Keratinocyte (primary cell): ENCODE data around the gene VAC14. TPM values are rescaled to one million over a fixed set of nuclear protein-coding genes. Genes with fewer than 3 reads are reported as not detected.

Experiments
- DNase-seq: peaks from one replicate; pipeline ENCODE4 v3.0.0-alpha.2; 2011; ENCODE audit warnings: low read depth, missing footprints, low spot score
- FAIRE-seq: peaks from 2 replicates; lab custom pipeline; 2011; peaks lifted over from hg19 to GRCh38; lab: Jason Lieb, UNC
- H2AFZ ChIP-seq: 2 replicates; pipeline ENCODE4 v1.6.0; 2012; ENCODE audit warnings: low read length, control low read depth, inconsistent platforms; ENCODE audit not compliant: control insufficient read depth
- H3K27ac ChIP-seq: 2 replicates; pipeline ENCODE4 v1.5.1; 2011; ENCODE audit warnings: low read length; ENCODE audit not compliant: control insufficient read depth, insufficient read depth
- H3K27me3 ChIP-seq: 3 replicates; pipeline ENCODE4 v1.6.0; 2011; ENCODE audit warnings: low read length; ENCODE audit not compliant: control insufficient read depth, insufficient read depth; ENCODE audit errors: extremely low read depth
- H3K36me3 ChIP-seq, 2 experiments: 2 replicates in 1 of 2; 3 replicates in 1 of 2; pipeline ENCODE4 v1.5.1; 2011; ENCODE audit warnings: low read length in 2 of 2, mild to moderate bottlenecking in 1 of 2; ENCODE audit not compliant: control insufficient read depth in 2 of 2, insufficient read depth in 2 of 2; ENCODE audit errors: extremely low read depth in 1 of 2
- H3K4me1 ChIP-seq: 3 replicates; pipeline ENCODE4 v1.5.1; 2011; ENCODE audit warnings: low read length; ENCODE audit not compliant: control insufficient read depth, insufficient read depth; ENCODE audit errors: extremely low read depth
- H3K4me2 ChIP-seq: 3 replicates; pipeline ENCODE4 v1.6.0; 2011; ENCODE audit warnings: low read depth, low read length; ENCODE audit not compliant: control insufficient read depth, insufficient read depth; ENCODE audit errors: extremely low read depth
- H3K4me3 ChIP-seq, 3 experiments: fragments of 200-600 bp in 1 of 3; sonication (generic) in 1 of 3; 2 replicates in 2 of 3; 3 replicates in 1 of 3; pipeline ENCODE4 v1.5.1; 2011 to 2016; ENCODE audit warnings: low read length in 3 of 3, mild to moderate bottlenecking in 3 of 3, control low read depth in 2 of 3, inconsistent platforms in 1 of 3, low read depth in 1 of 3, mixed read lengths in 1 of 3, mixed run types in 1 of 3, moderate library complexity in 1 of 3; ENCODE audit not compliant: control insufficient read depth in 2 of 3, insufficient read depth in 2 of 3; ENCODE audit errors: extremely low read depth in 1 of 3
- H3K79me2 ChIP-seq: 2 replicates; pipeline ENCODE4 v1.6.0; 2012; ENCODE audit warnings: low read length; ENCODE audit not compliant: control insufficient read depth, insufficient read depth
- H3K9ac ChIP-seq: 3 replicates; pipeline ENCODE4 v1.6.0; 2011; ENCODE audit warnings: low read length; ENCODE audit not compliant: control insufficient read depth, insufficient read depth; ENCODE audit errors: extremely low read depth
- H3K9me1 ChIP-seq: 3 replicates; pipeline ENCODE4 v1.6.0; 2011; ENCODE audit warnings: low read length; ENCODE audit not compliant: control insufficient read depth, insufficient read depth; ENCODE audit errors: extremely low read depth
- H3K9me3 ChIP-seq: 2 replicates; pipeline ENCODE4 v1.5.1; 2012; ENCODE audit warnings: low read depth, low read length; ENCODE audit not compliant: control insufficient read depth
- H4K20me1 ChIP-seq: 3 replicates; pipeline ENCODE4 v1.6.0; 2011; ENCODE audit warnings: low read length; ENCODE audit not compliant: control insufficient read depth, insufficient read depth; ENCODE audit errors: extremely low read depth
- CTCF ChIP-seq, 3 experiments: IDR thresholded peaks in 1 of 3; conservative IDR thresholded peaks in 1 of 3; optimal IDR thresholded peaks in 1 of 3; 2 replicates in 2 of 3; 3 replicates in 1 of 3; pipeline versions ENCODE3 to v1.5.1; 2011; ENCODE audit warnings: low read length in 3 of 3, mild to moderate bottlenecking in 3 of 3, moderate library complexity in 2 of 3, control low read depth in 1 of 3, inconsistent platforms in 1 of 3; ENCODE audit not compliant: insufficient read depth in 2 of 3; ENCODE audit errors: extremely low read depth in 1 of 3
- EZH2 ChIP-seq: IDR thresholded peaks from one replicate; pipeline ENCODE4 v1.6.1; 2012; ENCODE audit warnings: inconsistent platforms, mild to moderate bottlenecking, low read length, moderate library complexity
- dilution Hi-C: fragments of 300-500 bp; cut with MboI; formaldehyde crosslinking; loops from one replicate; pipeline ENCODE4 v1.7.0; 2020; ENCODE audit warnings: low sequenced_read_pairs; ENCODE audit not compliant: extremely low pct_ligation_motif_present
- polyA plus RNA-seq, 5 experiments: library from polyadenylated mRNA; depleted of rRNA in 3 of 5; stranded (reverse) in 3 of 5; stranded (forward) in 1 of 5; unstranded in 1 of 5; fragments of >200 nt; gene quantifications; 1 replicate in 1 of 5; 2 replicates in 3 of 5; 3 replicates in 1 of 5; pipeline versions ENCODE4 v1.2.1 to v1.2.3, GENCODE V29; 2011 to 2012; ENCODE audit warnings: missing spikeins in 2 of 5, low read depth in 1 of 5, low replicate concordance in 1 of 5

VAC14 gene
- polyA plus RNA-seq, 1 donor (not counting 4 experiments of a cell fraction or from before 2014, with no cell fraction given) = 15.9 TPM

GRCh38 chr16:70689035-70689969 lies 111.7 kb downstream of the VAC14 start:
- Histone ChIP-seq H3K27me3 (no peaks in the 10 kb centered on the region), H3K4me1 (peaks cover 41% of the 10 kb centered on the region), H3K4me2 (no peak overlapping the region), H2AFZ (no peak overlapping the region), H3K9me3 (no peaks in the 10 kb centered on the region), H3K27ac (no peak overlapping the region), H3K9me1 (no peaks in the 10 kb centered on the region), H3K4me3 (no peak overlapping the region), H3K9ac (no peak overlapping the region), H3K36me3 (no peaks in the 10 kb centered on the region), H4K20me1 (no peaks in the 10 kb centered on the region), H3K79me2 (peaks cover 11% of the 10 kb centered on the region)
- dilution Hi-C loops = no loop called here
- DNase-seq (no peak), FAIRE-seq (no peak)
- TF ChIP-seq CTCF (optimal IDR thresholded peaks at IDR 0.05 in 1 of 3, IDR thresholded peaks at IDR 0.05 in 1 of 3, conservative IDR thresholded peaks at IDR 0.05 in 1 of 3; ENCODE audit: extremely low read depth in 1 of 3, insufficient read depth in 2 of 3, low read length in 3 of 3) (no peak), EZH2 (no peak)

GRCh38 chr16:70688246-70688742 lies 112.7 kb downstream of the VAC14 start:
- no peak for TF ChIP-seq CTCF (optimal IDR thresholded peaks at IDR 0.05 in 1 of 3, IDR thresholded peaks at IDR 0.05 in 1 of 3, conservative IDR thresholded peaks at IDR 0.05 in 1 of 3; ENCODE audit: extremely low read depth in 1 of 3, insufficient read depth in 2 of 3, low read length in 3 of 3)
- no peak for TF ChIP-seq EZH2
- Histone ChIP-seq H3K79me2 (peaks cover 21% of the 10 kb centered on the region), H2AFZ (no peak overlapping the region), H3K36me3 (peaks cover 0 to under 1% of the 10 kb centered on the region in 2 experiments), H3K4me2 (no peak overlapping the region), H3K9me3 (no peaks in the 10 kb centered on the region), H3K4me1 (peaks cover 39% of the 10 kb centered on the region), H3K27me3 (no peaks in the 10 kb centered on the region), H3K9ac (no peak overlapping the region), H3K9me1 (no peaks in the 10 kb centered on the region), H3K27ac (no peak overlapping the region), H3K4me3 (no peak overlapping the region), H4K20me1 (no peaks in the 10 kb centered on the region)
- DNase-seq (no peak), FAIRE-seq (no peak)
- dilution Hi-C loops = no loop called here
